ENCODE measurements around the gene WDR37. TPM values are rescaled to one million over a fixed set of nuclear protein-coding genes. Genes with fewer than 3 reads are reported as not detected.

The WDR37 gene
- total RNA-seq, 1 experiment from 2014 or later = 9.6 TPM

DNA sequence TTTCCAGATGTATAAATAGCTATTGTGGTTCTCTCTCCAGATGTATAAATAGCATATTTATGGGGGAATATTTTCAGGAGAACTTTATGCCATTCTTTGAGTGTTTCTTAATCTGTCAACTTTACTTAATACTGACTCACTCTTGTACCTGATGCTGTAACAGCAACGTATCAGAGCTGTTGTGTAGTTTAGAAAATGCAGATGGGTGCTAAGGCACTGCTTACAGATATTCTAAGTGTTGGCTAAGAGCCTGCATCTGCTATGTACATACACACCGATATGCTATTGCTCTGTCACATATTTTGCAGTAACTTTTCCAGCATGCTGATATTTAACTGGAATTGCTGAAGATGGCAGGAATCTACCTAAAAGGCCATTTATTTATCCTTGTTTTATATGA is 71.9 kb downstream of the WDR37 start:
- BruUV-seq (replicated peaks) = no TSS peak
- POLR2A ChIA-PET = no interaction called here
- H3K36me3 ChIP-seq (ENCODE audit: control insufficient read depth, insufficient read depth, low read length) = no peaks in the 10 kb centered on the region
- intact Hi-C loops (cut with micrococcal nuclease; ENCODE audit: unreplicated experiment) = no loop called here
- no peaks in the 10 kb centered on the region for H3K9me3 ChIP-seq (ENCODE audit: control insufficient read depth, insufficient read depth, low read depth, low read length)
- H3K4me3 ChIP-seq (ENCODE audit: low read depth in 2 of 2, low read length in 2 of 2) = no peak overlapping the region
- H3K27ac ChIP-seq (ENCODE audit: low read length) = no peak overlapping the region
- CTCF ChIA-PET = no interaction called here
- DNase-seq (ENCODE audit: low read depth, low spot score) = no peak
- H3K4me1 ChIP-seq (ENCODE audit: control insufficient read depth, insufficient read depth, low read length) = no peaks in the 10 kb centered on the region
- no peaks in the 10 kb centered on the region for H3K27me3 ChIP-seq (ENCODE audit: control insufficient read depth, insufficient read depth, low read length)
- TF ChIP-seq POLR2AphosphoS5 (IDR thresholded peaks at IDR 0.05; ENCODE audit: low read depth, low read length) = no peak
- no peak for TF ChIP-seq SIN3A (IDR thresholded peaks at IDR 0.05; ENCODE audit: borderline replicate concordance, insufficient read depth, low read depth, low read length)
- no peak for ATAC-seq
- in situ Hi-C loops (cut with HindIII; ENCODE audit: low pct_unique_long_range_greater_than_20kb, low sequenced_read_pairs) = no loop called here

DNA sequence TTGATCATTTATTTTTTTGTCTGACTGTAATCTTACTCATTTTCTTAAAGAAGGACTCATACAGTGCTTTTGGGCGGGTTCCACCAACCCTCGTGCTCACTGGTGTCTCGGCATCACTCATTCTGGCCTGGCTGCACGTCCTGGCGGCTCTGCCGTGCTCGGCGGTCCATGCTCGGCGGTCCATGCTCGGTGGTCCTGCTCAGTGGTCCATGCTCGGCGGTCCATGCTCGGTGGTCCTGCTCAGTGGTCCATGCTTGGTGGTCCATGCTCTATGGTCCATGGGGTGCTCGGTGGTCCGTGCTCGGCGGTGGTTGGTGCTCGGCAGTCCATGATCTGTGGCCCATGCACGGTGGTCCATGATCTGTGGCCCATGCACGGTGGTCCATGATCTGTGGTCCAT is 72.5 kb downstream of the WDR37 start:
- no peak for DNase-seq (ENCODE audit: low read depth, low spot score)

DNA sequence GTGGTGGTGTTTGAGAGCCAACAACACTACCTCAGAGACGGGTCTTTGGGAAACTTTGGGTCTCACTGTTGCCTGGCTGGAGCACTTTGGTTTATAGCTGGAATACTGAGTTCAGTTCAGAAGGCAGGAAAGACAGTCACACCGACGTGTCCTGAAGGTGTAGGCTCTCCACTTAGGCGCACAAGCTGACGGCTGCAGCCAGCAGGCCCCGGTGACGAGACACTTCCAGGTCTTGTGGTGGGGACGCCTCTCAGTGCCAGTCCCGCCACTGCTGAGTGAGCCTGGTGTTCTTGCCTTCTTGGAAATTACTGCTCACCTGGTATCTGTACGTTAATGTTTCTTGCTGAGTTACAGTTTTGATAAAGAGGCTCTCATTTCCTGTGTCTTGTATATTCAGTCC is 74.0 kb downstream of the WDR37 start:
- ATAC-seq (no peak), DNase-seq (ENCODE audit: low read depth, low spot score) (no peak)
- intact Hi-C loops (cut with micrococcal nuclease; ENCODE audit: unreplicated experiment) (no loop called here), in situ Hi-C loops (cut with HindIII; ENCODE audit: low pct_unique_long_range_greater_than_20kb, low sequenced_read_pairs) (no loop called here)
- POLR2A ChIA-PET = no interaction called here
- Histone ChIP-seq H3K9me3 (ENCODE audit: control insufficient read depth, insufficient read depth, low read depth, low read length) (no peaks in the 10 kb centered on the region), H3K27ac (ENCODE audit: low read length) (no peak overlapping the region), H3K36me3 (ENCODE audit: control insufficient read depth, insufficient read depth, low read length) (no peaks in the 10 kb centered on the region), H3K4me1 (ENCODE audit: control insufficient read depth, insufficient read depth, low read length) (no peaks in the 10 kb centered on the region), H3K4me3 (ENCODE audit: low read depth in 2 of 2, low read length in 2 of 2) (no peak overlapping the region), H3K27me3 (ENCODE audit: control insufficient read depth, insufficient read depth, low read length) (no peaks in the 10 kb centered on the region)
- BruUV-seq (replicated peaks) = no TSS peak
- TF ChIP-seq TCF7L2 (IDR thresholded peaks at IDR 0.05; ENCODE audit: low read depth, low read length) (no peak), SIN3A (IDR thresholded peaks at IDR 0.05; ENCODE audit: borderline replicate concordance, insufficient read depth, low read depth, low read length) (no peak), POLR2AphosphoS5 (IDR thresholded peaks at IDR 0.05; ENCODE audit: low read depth, low read length) (no peak)
- TF ChIP-seq, protein P1, sequence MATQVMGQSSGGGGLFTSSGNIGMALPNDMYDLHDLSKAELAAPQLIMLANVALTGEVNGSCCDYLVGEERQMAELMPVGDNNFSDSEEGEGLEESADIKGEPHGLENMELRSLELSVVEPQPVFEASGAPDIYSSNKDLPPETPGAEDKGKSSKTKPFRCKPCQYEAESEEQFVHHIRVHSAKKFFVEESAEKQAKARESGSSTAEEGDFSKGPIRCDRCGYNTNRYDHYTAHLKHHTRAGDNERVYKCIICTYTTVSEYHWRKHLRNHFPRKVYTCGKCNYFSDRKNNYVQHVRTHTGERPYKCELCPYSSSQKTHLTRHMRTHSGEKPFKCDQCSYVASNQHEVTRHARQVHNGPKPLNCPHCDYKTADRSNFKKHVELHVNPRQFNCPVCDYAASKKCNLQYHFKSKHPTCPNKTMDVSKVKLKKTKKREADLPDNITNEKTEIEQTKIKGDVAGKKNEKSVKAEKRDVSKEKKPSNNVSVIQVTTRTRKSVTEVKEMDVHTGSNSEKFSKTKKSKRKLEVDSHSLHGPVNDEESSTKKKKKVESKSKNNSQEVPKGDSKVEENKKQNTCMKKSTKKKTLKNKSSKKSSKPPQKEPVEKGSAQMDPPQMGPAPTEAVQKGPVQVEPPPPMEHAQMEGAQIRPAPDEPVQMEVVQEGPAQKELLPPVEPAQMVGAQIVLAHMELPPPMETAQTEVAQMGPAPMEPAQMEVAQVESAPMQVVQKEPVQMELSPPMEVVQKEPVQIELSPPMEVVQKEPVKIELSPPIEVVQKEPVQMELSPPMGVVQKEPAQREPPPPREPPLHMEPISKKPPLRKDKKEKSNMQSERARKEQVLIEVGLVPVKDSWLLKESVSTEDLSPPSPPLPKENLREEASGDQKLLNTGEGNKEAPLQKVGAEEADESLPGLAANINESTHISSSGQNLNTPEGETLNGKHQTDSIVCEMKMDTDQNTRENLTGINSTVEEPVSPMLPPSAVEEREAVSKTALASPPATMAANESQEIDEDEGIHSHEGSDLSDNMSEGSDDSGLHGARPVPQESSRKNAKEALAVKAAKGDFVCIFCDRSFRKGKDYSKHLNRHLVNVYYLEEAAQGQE (IDR thresholded peaks at IDR 0.05; ENCODE audit: insufficient read depth in 1 of 2, low read depth in 2 of 2, low read length in 1 of 2) = no peak
- TF ChIP-seq, protein P2, sequence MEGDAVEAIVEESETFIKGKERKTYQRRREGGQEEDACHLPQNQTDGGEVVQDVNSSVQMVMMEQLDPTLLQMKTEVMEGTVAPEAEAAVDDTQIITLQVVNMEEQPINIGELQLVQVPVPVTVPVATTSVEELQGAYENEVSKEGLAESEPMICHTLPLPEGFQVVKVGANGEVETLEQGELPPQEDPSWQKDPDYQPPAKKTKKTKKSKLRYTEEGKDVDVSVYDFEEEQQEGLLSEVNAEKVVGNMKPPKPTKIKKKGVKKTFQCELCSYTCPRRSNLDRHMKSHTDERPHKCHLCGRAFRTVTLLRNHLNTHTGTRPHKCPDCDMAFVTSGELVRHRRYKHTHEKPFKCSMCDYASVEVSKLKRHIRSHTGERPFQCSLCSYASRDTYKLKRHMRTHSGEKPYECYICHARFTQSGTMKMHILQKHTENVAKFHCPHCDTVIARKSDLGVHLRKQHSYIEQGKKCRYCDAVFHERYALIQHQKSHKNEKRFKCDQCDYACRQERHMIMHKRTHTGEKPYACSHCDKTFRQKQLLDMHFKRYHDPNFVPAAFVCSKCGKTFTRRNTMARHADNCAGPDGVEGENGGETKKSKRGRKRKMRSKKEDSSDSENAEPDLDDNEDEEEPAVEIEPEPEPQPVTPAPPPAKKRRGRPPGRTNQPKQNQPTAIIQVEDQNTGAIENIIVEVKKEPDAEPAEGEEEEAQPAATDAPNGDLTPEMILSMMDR (IDR thresholded peaks at IDR 0.05) = no peak
- CTCF ChIA-PET = no interaction called here

More for the DNA sequence above, 72.5 kb downstream of the WDR37 start:
- Histone ChIP-seq H3K27me3 (ENCODE audit: control insufficient read depth, insufficient read depth, low read length) (no peaks in the 10 kb centered on the region), H3K27ac (ENCODE audit: low read length) (no peak overlapping the region), H3K36me3 (ENCODE audit: control insufficient read depth, insufficient read depth, low read length) (no peaks in the 10 kb centered on the region), H3K9me3 (ENCODE audit: control insufficient read depth, insufficient read depth, low read depth, low read length) (no peaks in the 10 kb centered on the region), H3K4me1 (ENCODE audit: control insufficient read depth, insufficient read depth, low read length) (no peaks in the 10 kb centered on the region), H3K4me3 (ENCODE audit: low read depth in 2 of 2, low read length in 2 of 2) (no peak overlapping the region)
- ChIA-PET CTCF (no interaction called here), POLR2A (no interaction called here)
- in situ Hi-C loops (cut with HindIII; ENCODE audit: low pct_unique_long_range_greater_than_20kb, low sequenced_read_pairs) (no loop called here), intact Hi-C loops (cut with micrococcal nuclease; ENCODE audit: unreplicated experiment) (no loop called here)
- no peak for TF ChIP-seq TCF7L2 (IDR thresholded peaks at IDR 0.05; ENCODE audit: low read depth, low read length)
- TF ChIP-seq, protein P2 (IDR thresholded peaks at IDR 0.05) = no peak
- TF ChIP-seq POLR2AphosphoS5 (IDR thresholded peaks at IDR 0.05; ENCODE audit: low read depth, low read length) = no peak
- no peak for TF ChIP-seq SIN3A (IDR thresholded peaks at IDR 0.05; ENCODE audit: borderline replicate concordance, insufficient read depth, low read depth, low read length)
- TF ChIP-seq, protein P1 (IDR thresholded peaks at IDR 0.05; ENCODE audit: insufficient read depth in 1 of 2, low read depth in 2 of 2, low read length in 1 of 2) = no peak
- no TSS peak for BruUV-seq (replicated peaks)
- ATAC-seq = no peak
